ENCODE data around the gene PRKN. TPM values are rescaled to one million over a fixed set of nuclear protein-coding genes. Genes with fewer than 3 reads are reported as not detected.

PRKN gene
- total and polyA plus RNA-seq, 2 donors (not counting 3 experiments of a cell fraction or from before 2014, with no cell fraction given): 0.06 TPM; not detected in 1

GRCh38 chr6:162053084-162053483 lies 674.5 kb downstream of the PRKN start:
- no peak for FAIRE-seq

GRCh38 chr6:162050579-162050978 lies 677.0 kb downstream of the PRKN start:
- H3K9me3 ChIP-seq (replicated peaks; ENCODE audit: control insufficient read depth, insufficient read depth, low read length): no peaks in the 10 kb centered on the region
- H3K9ac ChIP-seq (replicated peaks; ENCODE audit: extremely low read depth, insufficient read depth, low read length): no peak overlapping the region
- TF ChIP-seq MAX (IDR thresholded peaks at IDR 0.05; ENCODE audit: insufficient read depth, insufficient read length) (no peak), POLR2AphosphoS5 (IDR thresholded peaks at IDR 0.05; ENCODE audit: insufficient read depth, low read depth, low read length) (no peak), MYC (IDR thresholded peaks at IDR 0.05; ENCODE audit: low read depth, low read length) (no peak), POLR2A (IDR thresholded peaks at IDR 0.05; ENCODE audit: low read depth, low read length) (no peak), FOS (IDR thresholded peaks at IDR 0.05; ENCODE audit: borderline replicate concordance, insufficient read depth, low read length) (no peak), JUN (IDR thresholded peaks at IDR 0.05; ENCODE audit: borderline replicate concordance, insufficient read depth, insufficient read length, low read depth) (no peak), CTCF (IDR thresholded peaks at IDR 0.05; ENCODE audit: extremely low read depth in 1 of 2, insufficient read depth in 1 of 2, low read depth in 1 of 2, low read length in 2 of 2) (no peak), EZH2 (IDR thresholded peaks at IDR 0.05; ENCODE audit: borderline replicate concordance, low read depth, low read length, severe bottlenecking) (no peak), GATA2 (IDR thresholded peaks at IDR 0.05; ENCODE audit: insufficient read depth, insufficient read length, low read depth, low read length) (no peak)
- H2AFZ ChIP-seq (ENCODE audit: low read depth, low read length): no peak overlapping the region
- H3K27me3 ChIP-seq (ENCODE audit: control insufficient read depth in 2 of 2, insufficient read depth in 2 of 2, low read length in 2 of 2): no peaks in the 10 kb centered on the region
- FAIRE-seq: no peak
- ChIA-PET CTCF (no interaction called here), POLR2A (no interaction called here)
- no peak overlapping the region for H3K4me3 ChIP-seq (replicated peaks in 1 of 3; ENCODE audit: insufficient read depth in 1 of 3, low read depth in 1 of 3, low read length in 3 of 3)
- no peak overlapping the region for H3K4me2 ChIP-seq (ENCODE audit: insufficient read depth, low read length)
- H4K20me1 ChIP-seq (replicated peaks; ENCODE audit: control insufficient read depth, extremely low read depth, insufficient read depth, low read length): no peaks in the 10 kb centered on the region
- no peaks in the 10 kb centered on the region for H3K9me1 ChIP-seq (replicated peaks; ENCODE audit: control insufficient read depth, extremely low read depth, insufficient read depth, low read length)
- no peaks in the 10 kb centered on the region for H3K79me2 ChIP-seq (ENCODE audit: control insufficient read depth, insufficient read depth, low read length)
- no peaks in the 10 kb centered on the region for H3K36me3 ChIP-seq (ENCODE audit: control insufficient read depth in 2 of 2, extremely low read depth in 1 of 2, insufficient read depth in 2 of 2, low read length in 2 of 2)
- DNase-seq (ENCODE audit: low read depth, low spot score): no peak
- dilution Hi-C loops (cut with MboI; ENCODE audit: extremely low pct_ligation_motif_present, low sequenced_read_pairs): no loop called here
- H3K27ac ChIP-seq (ENCODE audit: insufficient read depth, low read depth, low read length): no peak overlapping the region
- no peaks in the 10 kb centered on the region for H3K4me1 ChIP-seq (ENCODE audit: control insufficient read depth, extremely low read depth, insufficient read depth, low read length)
- intact Hi-C loops (cut with micrococcal nuclease): no loop called here
- BruUV-seq (replicated peaks): no TSS peak

More at GRCh38 chr6:162053084-162053483, 674.5 kb downstream of the PRKN start:
- no peaks in the 10 kb centered on the region for H3K27me3 ChIP-seq (ENCODE audit: control insufficient read depth in 2 of 2, insufficient read depth in 2 of 2, low read length in 2 of 2)
- no peak for DNase-seq (ENCODE audit: low read depth, low spot score)
- H3K9ac ChIP-seq (replicated peaks; ENCODE audit: extremely low read depth, insufficient read depth, low read length): no peak overlapping the region
- no peak overlapping the region for H3K27ac ChIP-seq (ENCODE audit: insufficient read depth, low read depth, low read length)
- no peak for TF ChIP-seq GATA2 (IDR thresholded peaks at IDR 0.05; ENCODE audit: insufficient read depth, insufficient read length, low read depth, low read length)
- TF ChIP-seq FOS (IDR thresholded peaks at IDR 0.05; ENCODE audit: borderline replicate concordance, insufficient read depth, low read length): no peak
- TF ChIP-seq CTCF (IDR thresholded peaks at IDR 0.05; ENCODE audit: extremely low read depth in 1 of 2, insufficient read depth in 1 of 2, low read depth in 1 of 2, low read length in 2 of 2): no peak
- no peak for TF ChIP-seq JUN (IDR thresholded peaks at IDR 0.05; ENCODE audit: borderline replicate concordance, insufficient read depth, insufficient read length, low read depth)
- TF ChIP-seq MYC (IDR thresholded peaks at IDR 0.05; ENCODE audit: low read depth, low read length): no peak
- intact Hi-C loops (cut with micrococcal nuclease): no loop called here
- H3K36me3 ChIP-seq (ENCODE audit: control insufficient read depth in 2 of 2, extremely low read depth in 1 of 2, insufficient read depth in 2 of 2, low read length in 2 of 2): no peaks in the 10 kb centered on the region
- CTCF ChIA-PET: no interaction called here
- no peak overlapping the region for H2AFZ ChIP-seq (ENCODE audit: low read depth, low read length)
- POLR2A ChIA-PET: no interaction called here
- H3K79me2 ChIP-seq (ENCODE audit: control insufficient read depth, insufficient read depth, low read length): no peaks in the 10 kb centered on the region
- H3K4me2 ChIP-seq (ENCODE audit: insufficient read depth, low read length): no peak overlapping the region
- H3K4me1 ChIP-seq (ENCODE audit: control insufficient read depth, extremely low read depth, insufficient read depth, low read length): no peaks in the 10 kb centered on the region
- no peaks in the 10 kb centered on the region for H3K9me3 ChIP-seq (replicated peaks; ENCODE audit: control insufficient read depth, insufficient read depth, low read length)
- no peaks in the 10 kb centered on the region for H3K9me1 ChIP-seq (replicated peaks; ENCODE audit: control insufficient read depth, extremely low read depth, insufficient read depth, low read length)
- no TSS peak for BruUV-seq (replicated peaks)
- H4K20me1 ChIP-seq (replicated peaks; ENCODE audit: control insufficient read depth, extremely low read depth, insufficient read depth, low read length): no peaks in the 10 kb centered on the region
- no peak overlapping the region for H3K4me3 ChIP-seq (replicated peaks in 1 of 3; ENCODE audit: insufficient read depth in 1 of 3, low read depth in 1 of 3, low read length in 3 of 3)
- dilution Hi-C loops (cut with MboI; ENCODE audit: extremely low pct_ligation_motif_present, low sequenced_read_pairs): no loop called here

Data from endothelial cell of umbilical vein (primary cell).